Activated naive CD8-positive, alpha-beta T cell treated with anti-CD3 and anti-CD28 coated beads, Interleukin-2, amount 50 U/mL, for 16 hours (primary cell): ENCODE results near the gene MGMT.

ENCODE experiments used
- DNase-seq: peaks from one replicate; pipeline ENCODE4 v3.0.0-alpha.2; 2020; ENCODE audit warnings: low read depth, low spot score

Gene MGMT

GRCh38 chr10:129653428-129653827 is 186.4 kb downstream of the MGMT start:
- DNase-seq = no peak

DNA sequence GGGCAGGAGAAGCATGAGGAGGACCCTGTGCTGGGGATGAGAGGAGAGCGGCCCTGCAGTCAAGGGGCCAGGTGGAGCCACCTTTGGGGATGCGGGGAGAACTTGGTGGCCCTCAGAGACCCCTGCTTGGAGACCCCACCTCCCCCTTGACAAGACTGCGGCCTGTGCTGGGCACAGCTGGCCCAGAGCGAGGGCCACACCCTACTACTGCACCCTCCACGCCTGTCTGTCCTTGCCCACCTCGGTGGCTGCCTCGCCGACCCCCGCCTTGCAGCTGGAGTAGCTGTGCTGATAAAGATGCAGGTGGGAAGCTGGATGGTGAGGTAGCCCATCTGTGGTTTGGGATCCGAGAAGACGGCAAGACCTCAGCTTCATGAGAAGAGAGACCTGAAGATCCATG is 186.8 kb downstream of the MGMT start:
- no peak for DNase-seq

- no peak for DNase-seq
These were observed 187.4 kb downstream of the MGMT start for GRCh38 chr10:129654461-129654860.

DNA sequence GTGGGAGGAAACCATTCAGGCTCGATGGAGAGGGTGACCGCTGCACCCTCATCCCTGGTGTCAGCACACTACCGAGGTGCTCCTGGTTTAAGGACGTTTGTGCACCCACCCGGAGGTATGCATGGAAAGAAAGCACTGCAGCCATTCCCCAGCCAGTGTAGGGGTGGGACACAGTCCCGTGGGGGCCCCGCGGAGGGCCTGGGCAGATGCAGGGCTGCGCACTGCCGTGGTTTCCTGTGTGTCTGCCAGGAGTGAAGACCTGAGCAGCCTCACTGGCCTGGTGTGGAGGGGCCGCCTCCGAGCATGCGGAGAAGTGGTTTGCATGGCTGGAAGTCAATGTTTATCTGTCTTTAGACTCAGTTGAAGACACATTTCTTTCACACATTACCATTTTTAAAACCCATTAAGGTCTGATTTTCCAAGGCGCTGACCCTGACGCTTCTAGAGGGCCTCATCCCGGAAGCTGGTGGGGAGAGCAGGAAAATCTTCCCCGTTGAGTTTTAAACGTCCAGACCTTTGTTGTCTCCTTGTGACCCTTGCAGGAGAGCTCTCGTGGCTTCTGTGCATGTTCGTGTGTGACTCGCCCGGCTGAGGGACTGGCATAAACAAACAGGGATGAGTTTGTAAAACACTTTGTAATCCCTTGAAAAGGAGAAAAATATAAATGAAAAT is 188.1 kb downstream of the MGMT start:
- DNase-seq = no peak

DNA sequence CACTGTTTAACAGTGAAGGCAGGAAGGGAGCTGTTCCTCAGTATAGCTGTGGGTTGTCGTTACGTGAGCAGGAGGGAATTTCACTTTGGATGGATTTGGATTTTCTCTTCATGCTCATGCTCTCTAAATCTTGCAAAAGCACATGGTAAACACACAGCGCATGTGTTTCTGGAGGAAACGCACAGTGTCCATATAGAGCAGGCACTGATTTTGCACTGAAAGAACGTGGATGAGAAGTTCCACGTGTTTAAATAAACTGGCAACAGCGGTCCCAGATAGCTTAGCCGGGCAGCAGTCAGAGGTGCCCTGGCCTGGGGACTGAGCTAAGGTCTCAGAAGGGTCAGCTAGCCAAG is 188.6 kb downstream of the MGMT start:
- DNase-seq = no peak

GRCh38 chr10:129656642-129657041 is 189.6 kb downstream of the MGMT start:
- no peak for DNase-seq

- DNase-seq = no peak
These were observed 190.4 kb downstream of the MGMT start for GRCh38 chr10:129657297-129658017.

DNA sequence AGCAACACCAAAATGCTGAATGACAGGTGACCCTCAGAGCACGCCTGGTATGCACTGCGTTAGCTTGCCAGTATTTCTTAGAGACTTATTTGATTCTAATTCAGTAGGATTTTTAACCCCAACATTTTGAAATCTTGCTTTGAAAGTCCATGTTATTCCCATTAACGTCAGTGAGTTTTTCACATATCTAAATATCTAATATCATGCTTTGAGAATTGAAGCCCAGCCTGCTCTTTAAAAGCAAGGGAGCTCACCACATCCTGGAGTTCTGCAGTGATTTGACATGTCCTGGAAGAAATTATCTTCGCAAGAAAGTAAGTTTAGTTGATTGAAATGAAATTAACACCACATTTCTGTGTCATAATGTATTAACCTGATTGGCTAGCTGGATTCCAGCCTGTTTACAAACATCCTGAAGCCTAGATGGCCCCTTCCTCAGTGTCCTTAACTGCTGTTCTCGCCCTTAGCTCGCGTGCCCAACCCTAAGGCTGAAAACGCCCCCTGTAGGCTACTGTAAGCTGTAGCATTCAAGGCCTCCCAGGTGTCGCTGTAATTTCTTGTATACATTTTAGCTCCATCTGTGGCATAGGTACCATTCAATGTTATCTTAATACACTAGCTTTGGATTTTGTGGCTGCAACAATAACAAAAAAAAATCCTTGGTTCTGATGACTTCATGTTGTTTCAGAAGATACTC is 191.5 kb downstream of the MGMT start:
- DNase-seq = no peak

DNA sequence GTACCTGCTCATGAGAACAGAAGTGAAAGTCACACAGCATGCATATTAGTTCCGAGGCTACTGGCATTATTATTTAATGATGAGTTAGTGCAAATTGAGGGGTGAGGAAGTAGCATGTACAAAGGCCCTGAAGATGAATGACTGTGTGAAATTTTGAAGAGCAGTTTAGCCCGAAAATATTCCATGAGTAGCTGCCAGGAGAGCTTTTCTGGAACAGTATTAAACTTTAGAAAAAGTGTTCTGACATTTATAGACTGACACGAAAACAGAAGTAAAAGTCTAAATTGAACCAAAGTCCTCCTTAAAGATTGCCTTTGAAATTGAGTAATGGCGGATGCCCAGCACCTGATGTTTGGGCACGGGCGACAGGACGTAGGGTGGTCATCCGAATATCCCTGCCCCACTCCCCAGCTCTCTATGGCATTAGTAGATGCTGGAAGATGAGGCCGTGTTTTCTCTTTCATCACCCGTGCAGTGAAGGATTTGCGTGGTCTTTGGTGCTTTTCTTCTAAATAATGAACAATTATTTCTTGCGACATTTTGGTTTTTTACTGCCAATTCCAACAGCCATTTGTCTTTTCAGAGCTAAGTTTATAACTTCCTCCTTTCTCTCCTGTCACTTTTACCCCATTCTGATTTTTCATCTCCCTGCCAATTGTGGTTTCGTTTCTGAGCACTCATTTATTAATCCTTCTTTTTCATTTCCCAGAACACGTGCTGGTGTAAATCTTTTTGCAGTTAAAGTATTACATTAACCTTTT is 192.6 kb downstream of the MGMT start:
- DNase-seq = no peak

DNA sequence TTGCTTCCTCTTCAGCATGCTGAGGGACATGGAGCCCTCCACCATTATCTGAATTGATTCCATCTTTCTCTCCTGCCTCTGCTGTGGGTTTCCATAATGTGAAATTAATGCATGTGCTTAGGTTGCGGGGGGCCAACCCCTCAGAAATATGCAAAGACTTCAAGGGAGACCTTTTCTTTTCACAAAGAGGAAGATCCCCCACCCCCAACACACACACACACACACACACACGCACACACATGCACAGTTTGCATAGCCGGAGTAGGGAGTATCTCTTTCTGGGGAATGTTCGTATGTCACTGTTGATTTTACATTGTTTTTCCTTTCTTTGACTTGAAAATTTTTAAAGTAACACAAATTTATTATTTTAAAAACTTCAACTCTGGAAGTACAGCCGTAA is 193.5 kb downstream of the MGMT start:
- DNase-seq = no peak

DNA sequence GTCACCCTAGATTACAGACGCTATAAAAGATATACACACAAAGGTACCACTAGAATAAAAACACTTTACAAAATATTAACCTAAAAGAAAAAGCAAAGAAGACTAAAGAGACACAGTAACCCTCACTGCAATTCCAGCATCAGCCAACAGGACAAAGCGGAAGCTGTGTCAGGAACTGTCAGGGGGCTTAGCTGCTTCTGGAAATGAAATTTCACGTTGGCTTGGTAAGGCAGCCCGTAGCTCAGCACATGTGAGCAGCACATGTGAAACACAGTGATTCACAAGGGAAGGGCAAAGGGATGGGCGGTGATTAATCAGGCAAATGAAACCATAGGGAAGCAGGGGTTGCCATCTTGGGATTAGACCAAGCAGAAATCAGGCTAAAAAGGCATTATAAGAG is 195.4 kb downstream of the MGMT start:
- DNase-seq = no peak

DNA sequence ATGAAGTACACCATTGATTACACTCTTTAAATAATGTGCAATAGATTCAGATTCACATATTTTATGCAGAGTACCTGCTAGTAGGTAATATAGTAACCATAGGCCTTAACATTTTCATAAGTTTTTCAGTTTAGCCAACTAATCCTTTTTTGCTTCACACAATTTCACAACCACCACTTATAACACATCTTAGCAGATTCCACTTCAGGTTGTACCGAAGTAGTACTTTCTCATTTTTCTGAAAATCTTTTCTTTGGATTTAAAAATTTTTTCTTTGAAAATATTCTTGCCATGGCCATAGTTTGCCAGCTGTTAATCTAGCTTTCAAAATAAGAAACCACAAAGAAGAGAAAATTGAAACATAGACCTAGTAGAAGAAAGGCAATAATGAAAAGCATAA is 203.1 kb downstream of the MGMT start:
- DNase-seq = no peak

GRCh38 chr10:129673292-129673691 is 206.3 kb downstream of the MGMT start:
- DNase-seq = no peak

- no peak for DNase-seq
These were observed 208.2 kb downstream of the MGMT start for GRCh38 chr10:129675027-129675769.

DNA sequence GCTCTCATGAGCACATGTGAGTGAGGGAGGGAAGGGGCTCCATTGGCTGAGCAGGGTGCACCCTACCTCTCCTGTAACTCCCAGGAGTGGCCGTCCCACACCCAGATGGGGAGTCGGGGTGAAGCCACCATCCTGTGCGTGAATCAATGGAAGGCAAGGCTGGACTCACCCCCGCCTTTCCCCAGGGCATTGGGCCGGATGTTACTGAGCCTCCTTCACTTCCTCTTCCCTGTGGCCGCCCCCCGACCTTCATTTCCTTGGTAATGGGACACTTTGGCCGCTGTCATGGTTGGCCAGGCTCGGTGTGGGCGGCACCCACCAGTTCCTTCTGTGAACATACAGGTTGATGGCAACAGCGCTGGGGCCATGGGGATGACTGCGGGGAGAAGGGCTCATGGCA is 209.0 kb downstream of the MGMT start:
- DNase-seq = no peak

GRCh38 chr10:129677377-129677927 is 210.4 kb downstream of the MGMT start:
- DNase-seq = no peak

DNA sequence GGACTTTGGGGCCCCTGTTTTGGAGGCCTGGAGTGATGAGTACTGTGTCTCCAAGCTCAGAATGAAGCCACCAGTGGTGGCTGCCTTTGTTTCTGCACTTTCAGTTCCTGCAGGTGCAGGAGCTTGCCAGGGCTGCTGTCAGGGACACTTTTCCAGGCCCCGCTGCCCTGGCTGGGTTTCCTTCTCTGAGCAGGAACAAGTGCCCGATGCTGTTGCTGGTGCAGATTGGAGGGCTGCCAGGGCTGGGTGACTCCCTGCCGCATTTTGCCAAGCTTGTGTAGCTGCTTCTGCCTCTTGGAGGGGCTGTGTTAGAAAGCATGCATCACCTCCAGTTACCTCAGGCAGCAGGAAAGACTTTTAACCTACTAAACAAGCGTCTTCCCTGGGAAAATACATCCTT is 211.1 kb downstream of the MGMT start:
- DNase-seq = no peak

DNA sequence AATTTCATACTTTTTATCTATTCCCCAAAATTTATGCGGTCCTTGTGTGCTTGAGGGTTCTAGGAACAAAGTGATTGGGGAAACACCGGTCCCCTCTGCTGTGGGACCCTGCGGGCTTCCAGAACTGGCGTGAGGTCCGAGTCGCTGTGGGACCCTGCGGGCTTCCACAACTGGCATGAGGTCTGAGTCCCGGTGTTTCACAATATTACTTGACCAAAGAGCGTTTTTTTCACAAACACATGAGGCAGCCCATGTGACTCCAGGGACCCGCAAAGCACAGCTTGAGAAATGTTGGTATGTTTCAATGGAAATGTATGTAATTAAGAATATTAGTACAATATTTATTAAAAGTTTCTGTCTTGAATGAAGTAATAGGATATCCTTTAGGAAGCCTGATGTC is 212.2 kb downstream of the MGMT start:
- DNase-seq = no peak

GRCh38 chr10:129680661-129681344 is 213.8 kb downstream of the MGMT start:
- no peak for DNase-seq

GRCh38 chr10:129681856-129682255 is 214.8 kb downstream of the MGMT start:
- DNase-seq = no peak

DNA sequence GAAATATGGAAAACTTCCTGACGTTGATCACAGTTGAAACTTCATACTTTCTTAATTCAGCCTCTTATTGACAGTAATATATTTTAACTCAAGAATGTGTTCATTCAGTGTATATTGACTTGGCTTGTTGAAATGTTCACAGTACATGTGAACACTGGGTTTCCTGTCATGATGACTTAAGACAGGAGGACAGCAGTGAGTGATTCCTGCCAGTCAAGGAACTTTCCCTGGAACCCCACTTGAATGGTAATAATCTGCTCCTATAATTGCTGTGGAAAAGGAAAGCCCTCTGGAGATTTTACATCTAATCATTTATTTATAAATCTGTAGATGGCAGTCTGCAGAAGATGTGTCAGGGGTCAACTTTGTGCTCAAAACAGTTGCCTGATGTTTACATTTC is 216.5 kb downstream of the MGMT start:
- DNase-seq = no peak
